ENCODE data around the gene KANK2. TPM values are rescaled to one million over a fixed set of nuclear protein-coding genes. Genes with fewer than 3 reads are reported as not detected.
A peak's percentile ranks its signal among the peaks of the same experiment; 100 is the strongest.

KANK2 gene
- total and polyA plus RNA-seq, 12 donors: 23.7 to 395 (median 133) TPM

DNA sequence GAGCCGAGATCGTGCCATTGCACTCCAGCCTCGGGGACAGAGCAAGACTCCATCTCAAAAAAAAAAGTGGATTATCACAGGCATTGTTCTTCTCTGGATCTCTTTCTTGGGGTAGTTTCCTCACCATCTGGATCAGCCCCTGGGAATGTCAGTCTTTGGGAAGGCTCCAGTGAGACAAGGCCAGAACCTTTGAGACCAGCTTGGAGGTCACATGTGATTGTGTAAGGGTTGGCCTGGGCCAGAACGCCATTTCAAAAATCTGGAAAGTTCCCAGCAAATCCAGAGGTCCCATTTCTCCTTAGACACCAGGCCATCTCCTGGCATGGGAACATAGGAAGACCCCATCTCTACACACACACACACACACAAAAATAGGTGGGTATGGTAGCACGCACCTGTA is 27.8 kb upstream of the KANK2 start:
- Histone ChIP-seq H3K36me3 (replicated peaks in 1 of 2) (peaks cover 0 to 21% of the 10 kb centered on the region in 2 donors), H3K4me3 (no peak overlapping the region), H3K27ac (peak overlapping the region in 1 of 5 donors; percentile 8), H3K27me3 (no peaks in the 10 kb centered on the region), H3K4me1 (replicated peaks in 1 of 2) (no peaks in the 10 kb centered on the region), H3K9me3 (replicated peaks in 1 of 3) (no peaks in the 10 kb centered on the region)
- TF ChIP-seq, protein P1, sequence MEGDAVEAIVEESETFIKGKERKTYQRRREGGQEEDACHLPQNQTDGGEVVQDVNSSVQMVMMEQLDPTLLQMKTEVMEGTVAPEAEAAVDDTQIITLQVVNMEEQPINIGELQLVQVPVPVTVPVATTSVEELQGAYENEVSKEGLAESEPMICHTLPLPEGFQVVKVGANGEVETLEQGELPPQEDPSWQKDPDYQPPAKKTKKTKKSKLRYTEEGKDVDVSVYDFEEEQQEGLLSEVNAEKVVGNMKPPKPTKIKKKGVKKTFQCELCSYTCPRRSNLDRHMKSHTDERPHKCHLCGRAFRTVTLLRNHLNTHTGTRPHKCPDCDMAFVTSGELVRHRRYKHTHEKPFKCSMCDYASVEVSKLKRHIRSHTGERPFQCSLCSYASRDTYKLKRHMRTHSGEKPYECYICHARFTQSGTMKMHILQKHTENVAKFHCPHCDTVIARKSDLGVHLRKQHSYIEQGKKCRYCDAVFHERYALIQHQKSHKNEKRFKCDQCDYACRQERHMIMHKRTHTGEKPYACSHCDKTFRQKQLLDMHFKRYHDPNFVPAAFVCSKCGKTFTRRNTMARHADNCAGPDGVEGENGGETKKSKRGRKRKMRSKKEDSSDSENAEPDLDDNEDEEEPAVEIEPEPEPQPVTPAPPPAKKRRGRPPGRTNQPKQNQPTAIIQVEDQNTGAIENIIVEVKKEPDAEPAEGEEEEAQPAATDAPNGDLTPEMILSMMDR (IDR thresholded peaks at IDR 0.05): no peak
- no peak for TF ChIP-seq POLR2A (IDR thresholded peaks at IDR 0.05)
- WGBS, 4 donors: 76 to 89% (median 81%) methylated on average over 4 to 5 of the region's 5 CpGs
- peak in 6 of 7 donors; percentile 50 to 72 (median 62) for DNase-seq
- intact Hi-C loops (cut with DNase I): no loop called here

DNA sequence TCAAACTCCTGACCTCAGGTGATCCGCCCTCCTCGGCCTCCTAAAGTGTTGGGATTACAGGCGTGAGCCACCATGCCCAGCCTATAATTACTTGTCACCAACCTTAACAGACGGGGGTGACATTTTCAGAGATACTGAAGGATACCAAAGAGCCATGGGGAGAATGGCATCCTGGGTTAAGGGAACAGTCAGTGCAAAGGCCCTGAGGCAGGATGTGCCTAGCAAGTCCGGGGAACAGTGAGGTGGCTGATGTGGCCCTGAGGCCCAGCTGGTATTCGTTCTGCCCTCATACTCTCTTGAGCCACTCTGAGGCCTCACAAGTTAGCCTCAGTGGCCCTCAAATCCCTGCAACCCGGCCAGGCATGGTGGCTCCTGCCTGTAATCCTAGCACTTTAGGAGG is 27.1 kb upstream of the KANK2 start:
- H3K9me3 ChIP-seq (replicated peaks in 1 of 3): no peaks in the 10 kb centered on the region
- intact Hi-C loops (cut with DNase I): no loop called here
- no peaks in the 10 kb centered on the region for H3K27me3 ChIP-seq
- DNase-seq: no peak
- peaks cover 0 to 21% of the 10 kb centered on the region in 2 donors for H3K36me3 ChIP-seq (replicated peaks in 1 of 2)
- 89 to 96% (median 91%) methylated on average over 5 to 7 of the region's 7 CpGs for WGBS, 4 donors
- H3K27ac ChIP-seq: no peak overlapping the region
- TF ChIP-seq, protein P1 (IDR thresholded peaks at IDR 0.05): no peak
- TF ChIP-seq POLR2A (IDR thresholded peaks at IDR 0.05): no peak
- H3K4me1 ChIP-seq (replicated peaks in 1 of 2): no peaks in the 10 kb centered on the region
- H3K4me3 ChIP-seq: no peak overlapping the region

DNA sequence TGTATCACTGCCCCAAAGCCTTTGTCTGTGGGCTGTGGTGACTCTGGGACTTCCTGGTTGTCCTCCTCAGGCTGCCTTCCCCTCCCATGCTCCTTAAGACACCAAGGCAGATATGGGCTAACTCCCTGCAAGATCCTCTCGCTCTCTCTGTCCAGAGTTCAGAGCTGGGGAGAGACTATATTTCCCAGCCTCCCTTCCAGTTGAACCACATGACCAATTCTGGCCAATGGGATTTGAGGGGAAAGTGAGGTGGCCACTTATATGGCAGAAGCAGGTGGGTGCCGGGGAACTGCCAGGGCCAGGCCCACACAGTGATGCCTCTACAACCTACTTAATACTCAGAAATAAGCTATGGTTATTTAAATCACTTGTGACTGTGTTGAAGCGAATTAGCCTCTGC is 25.9 kb upstream of the KANK2 start:
- Histone ChIP-seq H3K27me3 (no peaks in the 10 kb centered on the region), H3K9me3 (replicated peaks in 1 of 3) (no peaks in the 10 kb centered on the region), H3K4me3 (no peak overlapping the region), H3K27ac (no peak overlapping the region), H3K4me1 (replicated peaks in 1 of 2) (no peaks in the 10 kb centered on the region), H3K36me3 (replicated peaks in 1 of 2) (peaks cover 0 to 21% of the 10 kb centered on the region in 2 donors)
- TF ChIP-seq POLR2A (IDR thresholded peaks at IDR 0.05): no peak
- TF ChIP-seq, protein P1 (IDR thresholded peaks at IDR 0.05): no peak
- intact Hi-C loops (cut with DNase I): no loop called here
- no peak for DNase-seq
- WGBS, 4 donors: 94 to 100% (median 96%) methylated on average over 3 of the region's 3 CpGs

DNA sequence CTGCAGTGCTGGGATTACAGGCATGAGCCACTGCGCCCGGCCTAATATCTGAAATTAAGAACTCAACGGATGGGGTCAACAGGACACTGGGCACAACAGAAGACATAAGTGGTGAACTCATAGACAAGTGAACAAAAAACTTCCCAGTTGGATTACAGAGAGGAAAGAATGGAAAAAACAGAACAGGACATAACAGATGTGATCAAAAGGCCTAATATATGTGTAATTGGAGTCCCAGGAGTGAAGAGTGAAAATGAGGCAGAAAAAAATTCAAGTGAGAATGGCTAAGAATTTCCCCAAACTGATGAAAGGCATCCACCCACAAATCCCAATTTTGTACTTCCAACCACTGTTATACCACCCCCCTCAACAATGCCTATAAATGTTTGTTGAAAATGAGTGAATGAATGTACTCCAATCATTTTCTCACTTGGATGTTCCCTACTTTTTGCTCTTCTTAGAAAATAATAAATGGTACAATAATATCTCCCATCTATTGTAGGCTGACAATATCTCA is 23.8 kb upstream of the KANK2 start:
- 92 to 98% (median 95%) methylated on average over 3 of the region's 3 CpGs for WGBS, 4 donors
- DNase-seq: no peak
- intact Hi-C loops (cut with DNase I): no loop called here
- H3K27me3 ChIP-seq: no peaks in the 10 kb centered on the region
- H3K4me1 ChIP-seq (replicated peaks in 1 of 2): no peaks in the 10 kb centered on the region
- TF ChIP-seq, protein P1 (IDR thresholded peaks at IDR 0.05): no peak
- no peak for TF ChIP-seq POLR2A (IDR thresholded peaks at IDR 0.05)
- no peaks in the 10 kb centered on the region for H3K9me3 ChIP-seq (replicated peaks in 1 of 3)
- H3K36me3 ChIP-seq (replicated peaks in 1 of 2): peaks cover 0 to 21% of the 10 kb centered on the region in 2 donors
- no peak overlapping the region for H3K27ac ChIP-seq
- no peak overlapping the region for H3K4me3 ChIP-seq

Data from adrenal gland (tissue), 12 donors.